ENCODE measurements around the gene SMG9. TPM values are rescaled to one million over a fixed set of nuclear protein-coding genes. Genes with fewer than 3 reads are reported as not detected.

Gene SMG9
- total and polyA plus RNA-seq, 2 of the 4 experiments (the other 2 are of a cell fraction): 4.8 to 24.3 TPM

DNA sequence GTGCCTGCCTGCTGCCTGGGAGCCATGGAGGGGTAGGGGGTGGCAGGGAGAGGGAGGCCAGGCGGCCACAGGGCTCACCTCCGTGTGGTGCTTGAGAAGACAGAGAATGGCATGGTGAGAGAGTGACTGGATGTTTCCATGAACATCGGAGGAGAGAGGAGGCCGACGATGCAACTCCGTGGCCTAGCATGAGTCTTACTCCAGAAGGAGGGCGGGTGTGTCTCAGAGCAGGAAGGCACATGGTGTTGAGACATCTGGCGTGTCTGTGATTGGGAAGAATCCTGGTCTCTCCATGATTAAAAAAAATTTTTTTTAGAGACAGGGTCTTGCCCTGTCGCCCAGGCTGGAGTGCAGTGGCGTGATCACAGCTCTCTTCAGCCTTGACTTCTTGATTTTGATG lies 33.8 kb downstream of the SMG9 start:
- Histone ChIP-seq H3K4me1 (ENCODE audit: control insufficient read depth, insufficient read depth, low read length) (no peaks in the 10 kb centered on the region), H2AK5ac (ENCODE audit: low read depth, low read length) (no peak overlapping the region), H2AFZ (replicated peaks; ENCODE audit: low read length, poor library complexity) (no peak overlapping the region), H3K27me3 (ENCODE audit: control insufficient read depth, insufficient read depth, low read length) (no peaks in the 10 kb centered on the region), H3K23ac (ENCODE audit: low read depth, low read length) (no peak overlapping the region), H3K27ac (ENCODE audit: insufficient read depth, low read length) (no peak overlapping the region), H3K4me2 (ENCODE audit: low read depth, low read length) (no peak overlapping the region), H4K8ac (ENCODE audit: low read depth in 2 of 2, low read length in 2 of 2) (no peak overlapping the region), H4K20me1 (ENCODE audit: insufficient read depth, low read length) (no peaks in the 10 kb centered on the region), H3K79me1 (ENCODE audit: low read depth in 1 of 2, low read length in 2 of 2) (no peaks in the 10 kb centered on the region), H3K4me3 (ENCODE audit: insufficient read depth, low read depth, low read length) (no peak overlapping the region), H3K4ac (ENCODE audit: low read depth, low read length) (no peak overlapping the region), H2BK5ac (ENCODE audit: low read depth, low read length, poor library complexity, severe bottlenecking) (no peak overlapping the region), H4K5ac (ENCODE audit: low read depth, low read length) (no peak overlapping the region), H2BK20ac (ENCODE audit: low read depth, low read length) (no peak overlapping the region), H3K36me3 (ENCODE audit: control insufficient read depth, insufficient read depth, low read length) (no peaks in the 10 kb centered on the region), H3K18ac (ENCODE audit: low read depth, low read length) (no peak overlapping the region), H3K9me1 (ENCODE audit: insufficient read depth, low read length) (no peaks in the 10 kb centered on the region), H3K14ac (replicated peaks; ENCODE audit: low read depth, low read length) (no peak overlapping the region), H4K91ac (ENCODE audit: insufficient read depth, low read depth, low read length) (no peak overlapping the region), H2BK120ac (ENCODE audit: low read depth, low read length) (no peak overlapping the region), H3K9me3 (ENCODE audit: control insufficient read depth, insufficient read depth, low read length) (no peaks in the 10 kb centered on the region), H3K9ac (ENCODE audit: low read depth, low read length) (no peak overlapping the region), H2AK9ac (replicated peaks; ENCODE audit: low read depth, low read length, poor library complexity) (no peak overlapping the region), H2BK15ac (ENCODE audit: low read depth, low read length) (no peak overlapping the region), H3K56ac (ENCODE audit: extremely low read depth, insufficient read depth, low read length) (no peak overlapping the region)
- ChIA-PET POLR2A (ENCODE audit: unreplicated experiment) (no interaction called here), CTCF (interaction anchor here (1.0 kb wide), 1 partner anchor 15 kb away, joined by 3 read pairs; no protein-coding TSS in a partner anchor)
- DNase-seq (no peak), ATAC-seq (ENCODE audit: low read depth) (no peak)
- no TSS peak for BruUV-seq (replicated peaks)
- in situ Hi-C loops (cut with MboI; ENCODE audit: low sequenced_read_pairs): no loop called here
- WGBS, 2 experiments (ENCODE audit: extremely low coverage in 2 of 2, insufficient read length in 1 of 2): 69% methylated on average over 8 of the region's 10 CpGs; no CpG with 5 or more reads in 1 of the 2 experiments
- intact Hi-C loops (cut with micrococcal nuclease): no loop called here
- TF ChIP-seq BHLHE40 (IDR thresholded peaks at IDR 0.05; ENCODE audit: low read depth, low read length): no peak
- no peak for TF ChIP-seq POLR2A (IDR thresholded peaks at IDR 0.05; ENCODE audit: low read depth, low read length)
- TF ChIP-seq SMC3 (IDR thresholded peaks at IDR 0.05; ENCODE audit: low read depth, low read length): no peak
- no peak for TF ChIP-seq MAFK (IDR thresholded peaks at IDR 0.05; ENCODE audit: low read depth, low read length)
- no peak for TF ChIP-seq RFX5 (IDR thresholded peaks at IDR 0.05; ENCODE audit: low read depth, low read length)
- TF ChIP-seq, protein P1, sequence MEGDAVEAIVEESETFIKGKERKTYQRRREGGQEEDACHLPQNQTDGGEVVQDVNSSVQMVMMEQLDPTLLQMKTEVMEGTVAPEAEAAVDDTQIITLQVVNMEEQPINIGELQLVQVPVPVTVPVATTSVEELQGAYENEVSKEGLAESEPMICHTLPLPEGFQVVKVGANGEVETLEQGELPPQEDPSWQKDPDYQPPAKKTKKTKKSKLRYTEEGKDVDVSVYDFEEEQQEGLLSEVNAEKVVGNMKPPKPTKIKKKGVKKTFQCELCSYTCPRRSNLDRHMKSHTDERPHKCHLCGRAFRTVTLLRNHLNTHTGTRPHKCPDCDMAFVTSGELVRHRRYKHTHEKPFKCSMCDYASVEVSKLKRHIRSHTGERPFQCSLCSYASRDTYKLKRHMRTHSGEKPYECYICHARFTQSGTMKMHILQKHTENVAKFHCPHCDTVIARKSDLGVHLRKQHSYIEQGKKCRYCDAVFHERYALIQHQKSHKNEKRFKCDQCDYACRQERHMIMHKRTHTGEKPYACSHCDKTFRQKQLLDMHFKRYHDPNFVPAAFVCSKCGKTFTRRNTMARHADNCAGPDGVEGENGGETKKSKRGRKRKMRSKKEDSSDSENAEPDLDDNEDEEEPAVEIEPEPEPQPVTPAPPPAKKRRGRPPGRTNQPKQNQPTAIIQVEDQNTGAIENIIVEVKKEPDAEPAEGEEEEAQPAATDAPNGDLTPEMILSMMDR (conservative IDR thresholded peaks at IDR 0.05; ENCODE audit: low read depth, low read length): no peak
- no peak for TF ChIP-seq NFE2L2 (IDR thresholded peaks at IDR 0.05; ENCODE audit: low read depth, low read length)
- TF ChIP-seq MXI1 (IDR thresholded peaks at IDR 0.05; ENCODE audit: borderline replicate concordance, low read depth, low read length): no peak
- TF ChIP-seq MAZ (IDR thresholded peaks at IDR 0.05; ENCODE audit: borderline replicate concordance, low read depth, low read length): no peak
- no peak for TF ChIP-seq RAD21 (IDR thresholded peaks at IDR 0.05; ENCODE audit: low read length)
- TF ChIP-seq, protein P2, sequence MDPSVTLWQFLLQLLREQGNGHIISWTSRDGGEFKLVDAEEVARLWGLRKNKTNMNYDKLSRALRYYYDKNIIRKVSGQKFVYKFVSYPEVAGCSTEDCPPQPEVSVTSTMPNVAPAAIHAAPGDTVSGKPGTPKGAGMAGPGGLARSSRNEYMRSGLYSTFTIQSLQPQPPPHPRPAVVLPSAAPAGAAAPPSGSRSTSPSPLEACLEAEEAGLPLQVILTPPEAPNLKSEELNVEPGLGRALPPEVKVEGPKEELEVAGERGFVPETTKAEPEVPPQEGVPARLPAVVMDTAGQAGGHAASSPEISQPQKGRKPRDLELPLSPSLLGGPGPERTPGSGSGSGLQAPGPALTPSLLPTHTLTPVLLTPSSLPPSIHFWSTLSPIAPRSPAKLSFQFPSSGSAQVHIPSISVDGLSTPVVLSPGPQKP (IDR thresholded peaks at IDR 0.05; ENCODE audit: borderline replicate concordance, low read depth, low read length): no peak
- TF ChIP-seq CEBPB (IDR thresholded peaks at IDR 0.05; ENCODE audit: low read depth, low read length): no peak
- no peak for TF ChIP-seq CHD1 (IDR thresholded peaks at IDR 0.05; ENCODE audit: low read depth, low read length)
- dilution Hi-C loops (cut with HindIII; ENCODE audit: low sequenced_read_pairs, unreplicated experiment): no loop called here
